Progenitor cell of endocrine pancreas (in vitro differentiated cells): ENCODE data around the gene TESMIN. TPM values are rescaled to one million over a fixed set of nuclear protein-coding genes. Genes with fewer than 3 reads are reported as not detected.

Source experiments
- DNase-seq: peaks from one replicate; pipeline ENCODE4 v3.0.0; 2021; ENCODE audit warnings: low spot score; ENCODE audit not compliant: unreplicated experiment
- H3K27ac Mint-ChIP-seq: 2 replicates; pipeline ENCODE4 v1.8.0; 2021; ENCODE audit warnings: mild to moderate bottlenecking, moderate library complexity, mixed read lengths
- H3K27me3 Mint-ChIP-seq: 2 replicates; pipeline ENCODE4 v1.8.0; 2021; ENCODE audit warnings: mixed read lengths
- H3K36me3 Mint-ChIP-seq: 2 replicates; pipeline ENCODE4 v1.8.0; 2022; ENCODE audit warnings: mixed read lengths; ENCODE audit not compliant: insufficient read depth
- H3K4me1 Mint-ChIP-seq: 2 replicates; pipeline ENCODE4 v1.8.0; 2021; ENCODE audit warnings: low read depth, mixed read lengths
- H3K4me3 Mint-ChIP-seq: 2 replicates; pipeline ENCODE4 v1.8.0; 2021; ENCODE audit warnings: low read depth, mild to moderate bottlenecking, moderate library complexity, mixed read lengths
- H3K9me3 Mint-ChIP-seq: 2 replicates; pipeline ENCODE4 v1.8.0; 2021; ENCODE audit warnings: low read depth, mixed read lengths
- CTCF ChIP-seq: fragments of 200-600 bp; sonication (generic); IDR thresholded peaks from one replicate; pipeline ENCODE4 v1.5.0; 2021; ENCODE audit warnings: antibody characterized with exemption, mild to moderate bottlenecking; ENCODE audit not compliant: unreplicated experiment
- total RNA-seq: library from RNA; stranded (reverse); gene quantifications from 2 replicates; pipeline ENCODE4 v1.2.1, GENCODE V29; 2021

The TESMIN gene
- total RNA-seq, 1 donor from 2014 or later = 26.6 TPM

- Mint-ChIP-seq H3K4me1 (peaks cover 3% of the 10 kb centered on the region), H3K36me3 (no peaks in the 10 kb centered on the region), H3K4me3 (no peak overlapping the region), H3K27ac (no peak overlapping the region), H3K27me3 (peaks cover 55% of the 10 kb centered on the region), H3K9me3 (peaks cover 4% of the 10 kb centered on the region)
- DNase-seq = no peak
- no peak for TF ChIP-seq CTCF
Observed at GRCh38 chr11:68692871-68693483, 58.3 kb downstream of the TESMIN start.

- DNase-seq = no peak
- Mint-ChIP-seq H3K4me3 (no peak overlapping the region), H3K9me3 (no peaks in the 10 kb centered on the region), H3K27me3 (peaks cover 64% of the 10 kb centered on the region), H3K27ac (no peak overlapping the region), H3K36me3 (no peaks in the 10 kb centered on the region), H3K4me1 (peaks cover 9% of the 10 kb centered on the region)
- TF ChIP-seq CTCF = no peak
Observed at GRCh38 chr11:68692115-68692514, 59.2 kb downstream of the TESMIN start.

GRCh38 chr11:68691402-68691784 is 59.9 kb downstream of the TESMIN start:
- no peak for DNase-seq
- no peak for TF ChIP-seq CTCF
- Mint-ChIP-seq H3K27me3 (peaks cover 71% of the 10 kb centered on the region), H3K36me3 (no peaks in the 10 kb centered on the region), H3K4me1 (peaks cover 16% of the 10 kb centered on the region), H3K9me3 (no peaks in the 10 kb centered on the region), H3K4me3 (no peak overlapping the region), H3K27ac (no peak overlapping the region)

GRCh38 chr11:68690671-68691401 is 60.5 kb downstream of the TESMIN start:
- TF ChIP-seq CTCF = no peak
- no peaks in the 10 kb centered on the region for H3K36me3 Mint-ChIP-seq
- peaks cover 19% of the 10 kb centered on the region for H3K4me1 Mint-ChIP-seq
- H3K27ac Mint-ChIP-seq = no peak overlapping the region
- peaks cover 76% of the 10 kb centered on the region for H3K27me3 Mint-ChIP-seq
- no peak for DNase-seq
- no peaks in the 10 kb centered on the region for H3K9me3 Mint-ChIP-seq
- no peak overlapping the region for H3K4me3 Mint-ChIP-seq

- H3K9me3 Mint-ChIP-seq = no peaks in the 10 kb centered on the region
- peaks cover 83% of the 10 kb centered on the region for H3K27me3 Mint-ChIP-seq
- no peak for TF ChIP-seq CTCF
- no peaks in the 10 kb centered on the region for H3K36me3 Mint-ChIP-seq
- no peak overlapping the region for H3K4me3 Mint-ChIP-seq
- H3K27ac Mint-ChIP-seq = no peak overlapping the region
- DNase-seq = no peak
- H3K4me1 Mint-ChIP-seq = peaks cover 19% of the 10 kb centered on the region
Observed at GRCh38 chr11:68689737-68690625, 61.3 kb downstream of the TESMIN start.
